GM19099 (cell line): Measurements from ENCODE around the gene CD74.

Experiments used
- POLR2A ChIP-seq: IDR thresholded peaks from 3 replicates; pipeline ENCODE4 v1.6.1; 2011; ENCODE audit warnings: low read depth; ENCODE audit not compliant: insufficient read length; ENCODE audit errors: extremely low read depth

CD74 gene

GRCh38 chr5:150394912-150395687 lies 17.6 kb downstream of the CD74 start:
- no peak for TF ChIP-seq POLR2A

- TF ChIP-seq POLR2A, result no peak
These were observed 18.6 kb downstream of the CD74 start for GRCh38 chr5:150394131-150394530.

- TF ChIP-seq POLR2A, result no peak
These were observed 19.5 kb downstream of the CD74 start for GRCh38 chr5:150393096-150393645.

- TF ChIP-seq POLR2A, result no peak
These were observed 20.0 kb downstream of the CD74 start for GRCh38 chr5:150392680-150393079.

DNA sequence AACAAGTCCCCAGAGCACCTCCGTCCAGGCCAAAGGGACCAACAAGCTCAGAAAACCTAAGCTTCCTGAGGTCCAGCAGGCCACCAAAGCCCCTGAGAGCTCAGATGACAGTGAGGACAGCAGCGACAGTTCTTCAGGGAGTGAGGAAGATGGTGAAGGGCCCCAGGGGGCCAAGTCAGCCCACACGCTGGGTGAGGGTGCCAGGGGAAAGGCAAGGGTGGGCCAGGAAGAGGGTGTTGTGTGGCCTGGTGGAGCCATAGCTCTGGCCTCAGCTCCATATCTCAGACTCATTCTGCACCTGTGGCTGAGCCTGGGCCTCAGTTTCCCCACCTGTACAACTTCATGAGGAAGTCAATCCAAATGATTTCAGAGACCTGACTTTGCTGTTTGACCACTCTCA lies 20.7 kb downstream of the CD74 start:
- no peak for TF ChIP-seq POLR2A

- TF ChIP-seq POLR2A, result no peak
These were observed 21.5 kb downstream of the CD74 start for GRCh38 chr5:150391064-150391834.

DNA sequence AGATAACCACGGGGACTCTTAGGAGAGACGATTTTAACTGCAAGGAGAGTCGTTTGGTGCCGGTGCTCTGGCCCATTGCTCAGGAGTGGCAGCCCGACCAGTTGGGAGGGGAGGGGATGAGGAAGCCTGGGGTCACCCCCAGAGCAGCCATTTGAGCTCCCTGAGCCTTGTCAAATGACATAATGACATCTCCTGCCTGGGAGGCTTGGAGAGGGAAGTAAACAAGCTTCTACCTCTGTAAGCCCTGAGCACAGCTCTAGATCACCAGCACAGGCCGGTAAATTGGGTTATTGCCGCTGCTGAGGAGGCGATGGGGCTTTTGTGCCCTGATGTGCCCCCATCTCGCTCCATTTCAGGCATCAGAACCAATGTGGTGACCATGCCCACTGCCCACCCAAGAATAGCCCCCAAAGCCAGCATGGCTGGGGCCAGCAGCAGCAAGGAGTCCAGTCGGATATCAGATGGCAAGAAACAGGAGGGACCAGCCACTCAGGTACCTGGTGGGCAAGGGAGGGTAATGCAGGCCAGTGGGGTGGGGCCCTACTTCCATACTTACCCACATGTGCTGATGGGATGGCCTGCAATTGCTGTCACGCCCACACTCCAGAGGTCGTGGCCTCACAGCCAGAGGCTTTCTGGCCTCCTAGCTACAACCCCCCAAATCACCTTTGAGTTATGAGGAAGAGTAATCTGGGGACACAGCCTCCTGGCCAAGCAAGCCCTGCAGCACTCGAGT lies 23.0 kb downstream of the CD74 start:
- TF ChIP-seq POLR2A, result no peak

DNA sequence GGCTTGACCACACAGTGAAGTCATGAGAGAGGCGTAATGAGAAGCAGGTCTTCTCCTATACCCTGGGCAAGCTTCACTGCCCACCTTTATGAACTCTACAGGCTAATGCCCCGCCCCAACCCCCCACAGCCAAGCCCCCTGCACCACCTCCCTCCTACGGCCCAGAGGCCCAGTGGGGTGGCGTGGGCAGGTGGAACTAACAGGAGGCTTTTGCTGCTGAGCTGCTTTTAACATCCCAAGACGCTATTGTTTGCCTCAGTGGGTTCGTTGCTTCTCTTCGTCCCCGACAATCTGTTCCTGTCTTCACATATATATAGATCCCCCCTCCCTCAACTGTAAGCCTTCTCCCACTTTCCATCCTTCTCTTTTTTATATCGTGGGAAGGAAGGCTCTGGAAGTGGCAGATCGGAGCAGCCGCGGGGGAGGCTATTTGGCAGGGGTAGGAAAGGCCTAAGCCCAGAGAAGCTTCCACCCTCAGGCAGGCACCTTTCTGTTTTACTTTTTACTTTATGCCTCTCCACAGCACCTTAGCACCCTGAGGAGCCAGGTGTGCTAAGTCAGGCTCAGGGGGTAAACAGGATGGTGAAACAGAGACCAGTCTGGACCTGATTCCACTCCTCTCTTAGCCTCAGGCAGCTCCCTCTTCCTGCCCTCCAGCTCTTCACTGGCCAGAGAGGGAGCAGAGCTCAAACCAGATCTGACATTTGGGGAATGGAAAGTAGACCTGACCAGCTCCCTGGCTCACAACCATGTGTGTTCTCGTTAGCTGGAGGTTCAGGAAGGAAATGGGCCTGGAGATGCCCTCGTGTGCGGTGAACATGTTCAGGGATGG lies 26.5 kb downstream of the CD74 start:
- TF ChIP-seq POLR2A, result no peak

DNA sequence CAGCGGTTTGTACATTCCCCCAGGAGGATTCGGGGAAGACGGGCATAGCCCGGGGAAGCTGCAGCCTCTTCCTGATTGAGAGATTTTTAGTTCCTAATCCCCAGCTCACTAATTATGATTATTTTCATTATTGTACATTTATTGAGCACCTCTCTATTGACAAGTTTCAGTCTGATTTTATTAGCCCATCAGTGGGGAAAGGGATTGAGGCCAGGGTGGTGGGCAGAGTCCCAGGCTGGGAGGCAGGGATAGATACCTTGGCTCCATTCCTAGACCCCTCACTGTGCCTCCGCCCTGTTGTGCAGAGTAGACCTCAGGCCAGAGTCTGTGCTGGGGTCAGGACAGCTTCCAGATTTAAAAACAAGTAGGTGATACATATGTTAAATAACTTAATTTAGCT lies 28.0 kb downstream of the CD74 start:
- no peak for TF ChIP-seq POLR2A

GRCh38 chr5:150377964-150378694 lies 34.6 kb downstream of the CD74 start:
- TF ChIP-seq POLR2A, result no peak

DNA sequence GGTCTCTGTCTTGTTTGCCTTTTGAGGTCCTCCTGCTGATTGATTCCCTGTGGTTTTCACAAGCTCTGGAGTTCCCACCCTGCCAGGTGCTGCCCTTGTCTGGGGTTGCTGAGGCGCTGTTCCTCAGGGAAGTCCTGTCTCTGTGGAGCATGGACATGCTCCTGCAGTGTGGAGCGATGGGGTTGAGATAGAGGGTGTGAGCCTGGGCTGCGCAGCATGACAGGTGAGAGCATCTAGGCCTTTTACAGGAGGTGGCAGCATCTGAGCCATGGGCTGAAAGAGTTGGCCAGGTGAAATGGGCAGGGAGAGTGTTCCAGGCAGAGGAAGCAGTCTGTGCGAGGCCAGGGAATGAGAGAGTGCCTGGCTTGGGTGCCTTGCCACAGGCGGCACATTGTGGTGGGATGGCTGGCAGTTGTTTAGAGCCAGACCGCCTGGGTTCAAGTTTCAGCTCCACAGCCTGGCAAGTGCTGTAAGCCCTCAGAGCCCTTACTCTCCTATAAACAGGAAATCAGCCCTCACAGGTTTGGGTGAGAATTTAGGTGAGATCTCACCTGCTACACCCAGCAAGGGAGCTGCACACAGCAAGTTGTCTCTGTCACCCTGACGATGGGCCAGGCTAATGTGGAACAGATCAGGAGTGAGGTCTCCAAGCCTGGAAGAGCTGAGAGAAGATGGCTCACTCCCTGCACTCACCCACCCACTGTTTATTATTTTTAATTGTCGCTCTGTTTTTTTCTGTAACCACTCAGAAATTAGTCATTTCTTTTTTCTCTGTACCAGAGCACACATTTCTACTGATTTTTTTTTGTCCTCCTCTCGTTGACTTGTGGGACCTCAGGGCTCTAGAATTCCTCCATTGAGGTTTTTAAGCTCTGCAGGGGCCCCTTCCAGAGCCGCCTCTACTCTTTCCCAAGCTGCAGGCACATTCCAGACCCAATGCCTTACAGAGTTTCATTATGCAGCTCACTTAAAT lies 35.6 kb downstream of the CD74 start:
- no peak for TF ChIP-seq POLR2A

DNA sequence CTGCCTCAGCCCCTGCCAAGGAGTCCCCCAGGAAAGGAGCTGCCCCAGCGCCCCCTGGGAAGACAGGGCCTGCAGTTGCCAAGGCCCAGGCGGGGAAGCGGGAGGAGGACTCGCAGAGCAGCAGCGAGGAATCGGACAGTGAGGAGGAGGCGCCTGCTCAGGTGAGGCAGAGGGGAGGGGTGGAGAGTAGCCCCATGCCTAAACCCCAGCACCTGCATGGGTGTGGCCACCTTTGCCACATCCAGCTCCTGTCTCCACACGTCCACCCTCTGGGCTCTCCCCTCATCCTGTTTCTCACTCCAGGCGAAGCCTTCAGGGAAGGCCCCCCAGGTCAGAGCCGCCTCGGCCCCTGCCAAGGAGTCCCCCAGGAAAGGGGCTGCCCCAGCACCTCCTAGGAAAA lies 38.1 kb downstream of the CD74 start:
- no peak for TF ChIP-seq POLR2A

DNA sequence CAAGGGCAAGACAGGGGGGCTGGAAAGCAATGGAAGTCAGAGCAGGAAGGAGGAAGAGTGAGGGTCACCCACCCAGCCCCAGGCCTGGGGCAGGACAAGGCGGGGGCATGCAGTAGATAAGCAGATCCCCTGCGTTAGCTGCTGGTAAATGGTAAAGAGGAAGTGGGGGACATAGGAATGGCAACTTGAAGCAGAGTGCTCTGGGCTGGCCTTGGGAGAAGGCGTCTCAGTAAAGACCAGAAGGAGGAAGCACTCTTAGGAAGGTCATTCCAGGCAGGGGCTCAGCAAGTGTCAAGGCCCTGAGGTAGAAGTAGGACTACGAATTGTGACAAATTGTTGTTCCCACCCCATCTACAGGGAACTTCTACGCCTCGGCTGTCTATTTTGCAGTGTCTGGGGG lies 40.1 kb downstream of the CD74 start:
- TF ChIP-seq POLR2A, result no peak
